Loucy (cell line): ENCODE results near the gene TRIM29.

Experiments used
- H2AFZ ChIP-seq: fragments of 200-600 bp; sonication (generic); 2 replicates; pipeline ENCODE4 v1.6.0; 2016; ENCODE audit warnings: antibody characterized with exemption, mild to moderate bottlenecking, low read length, moderate library complexity
- H3F3A ChIP-seq: fragments of 200-600 bp; 2 replicates; pipeline ENCODE4 v1.6.0; 2016; ENCODE audit warnings: antibody characterized with exemption, low read depth, mild to moderate bottlenecking
- H3K27me3 ChIP-seq: fragments of 200-600 bp; sonication (generic); 2 replicates; pipeline ENCODE4 v1.6.1; 2014; ENCODE audit warnings: low read length, mild to moderate bottlenecking; ENCODE audit not compliant: insufficient read depth, poor library complexity, severe bottlenecking
- H3K36me3 ChIP-seq: fragments of 200-600 bp; sonication (generic); 2 replicates; pipeline ENCODE4 v1.6.1; 2016; ENCODE audit warnings: low read length; ENCODE audit not compliant: insufficient read depth
- H3K4me1 ChIP-seq: fragments of 200-600 bp; sonication (generic); 2 replicates; pipeline ENCODE4 v1.5.1; 2014; ENCODE audit warnings: low read length, mild to moderate bottlenecking; ENCODE audit not compliant: insufficient read depth, poor library complexity, severe bottlenecking
- H3K4me2 ChIP-seq: fragments of 200-600 bp; sonication (generic); 2 replicates; pipeline ENCODE4 v1.6.0; 2014; ENCODE audit warnings: antibody characterized with exemption, low read length, low read depth, mild to moderate bottlenecking; ENCODE audit not compliant: poor library complexity, severe bottlenecking
- H3K4me3 ChIP-seq: fragments of 200-600 bp; sonication (generic); 2 replicates; pipeline ENCODE4 v1.5.1; 2014; ENCODE audit warnings: low read length, mild to moderate bottlenecking, mixed read lengths; ENCODE audit not compliant: poor library complexity, severe bottlenecking
- H3K79me2 ChIP-seq: fragments of 200-600 bp; sonication (generic); 2 replicates; pipeline ENCODE4 v1.6.1; 2014; ENCODE audit warnings: low read length; ENCODE audit not compliant: insufficient read depth
- H3K9ac ChIP-seq: fragments of 200-600 bp; sonication (generic); 2 replicates; pipeline ENCODE4 v1.6.0; 2014; ENCODE audit warnings: mild to moderate bottlenecking, low read depth, low read length, moderate library complexity; ENCODE audit not compliant: poor library complexity, severe bottlenecking
- H3K9me2 ChIP-seq: fragments of 200-600 bp; sonication (generic); replicated peaks from 2 replicates; pipeline ENCODE4 v1.6.1; 2016; ENCODE audit warnings: low read depth, low read length, mixed read lengths
- H3K9me3 ChIP-seq: fragments of 200-600 bp; sonication (generic); 2 replicates; pipeline ENCODE4 v1.6.1; 2014; ENCODE audit warnings: mild to moderate bottlenecking, antibody characterized with exemption, low read length, low read depth; ENCODE audit not compliant: insufficient read depth
- H4K20me1 ChIP-seq: fragments of 200-600 bp; sonication (generic); 2 replicates; pipeline ENCODE4 v1.6.0; 2014; ENCODE audit warnings: antibody characterized with exemption, low read length, mild to moderate bottlenecking; ENCODE audit not compliant: insufficient read depth, poor library complexity, severe bottlenecking
- EZH2phosphoT487 ChIP-seq: fragments of 200-600 bp; IDR thresholded peaks from 2 replicates; pipeline ENCODE4 v1.6.1; 2018; ENCODE audit warnings: antibody characterized with exemption, mild to moderate bottlenecking, moderate library complexity, borderline replicate concordance
- TF ChIP-seq, protein P1 (sequence below): fragments of 200-600 bp; sonication (generic); conservative IDR thresholded peaks from 2 replicates; pipeline ENCODE4 v1.5.1; 2014; ENCODE audit warnings: mild to moderate bottlenecking, antibody characterized with exemption, low read length

Gene TRIM29

DNA sequence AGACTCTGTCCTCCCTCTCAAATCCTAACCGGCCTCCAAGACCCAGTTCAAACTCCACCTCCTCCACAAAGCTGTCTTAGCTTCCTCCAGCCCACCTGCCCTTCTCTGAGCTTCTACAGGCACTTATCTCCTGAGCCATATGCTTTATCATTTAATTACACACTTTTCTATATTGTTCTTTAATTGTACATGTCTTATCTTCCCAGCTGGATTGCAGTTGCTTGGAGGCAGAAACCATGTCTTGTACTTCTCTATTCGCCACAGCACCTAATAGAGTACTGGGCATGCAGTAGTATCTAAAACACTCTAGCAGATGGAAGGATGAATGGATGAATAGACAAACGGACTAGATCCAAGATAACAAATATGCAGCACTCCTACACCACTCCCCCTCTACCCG lies 11.3 kb downstream of the TRIM29 start:
- no peaks in the 10 kb centered on the region for H4K20me1 ChIP-seq
- no peaks in the 10 kb centered on the region for H3F3A ChIP-seq
- no peak overlapping the region for H3K4me2 ChIP-seq
- no peaks in the 10 kb centered on the region for H3K27me3 ChIP-seq
- TF ChIP-seq, protein P1, sequence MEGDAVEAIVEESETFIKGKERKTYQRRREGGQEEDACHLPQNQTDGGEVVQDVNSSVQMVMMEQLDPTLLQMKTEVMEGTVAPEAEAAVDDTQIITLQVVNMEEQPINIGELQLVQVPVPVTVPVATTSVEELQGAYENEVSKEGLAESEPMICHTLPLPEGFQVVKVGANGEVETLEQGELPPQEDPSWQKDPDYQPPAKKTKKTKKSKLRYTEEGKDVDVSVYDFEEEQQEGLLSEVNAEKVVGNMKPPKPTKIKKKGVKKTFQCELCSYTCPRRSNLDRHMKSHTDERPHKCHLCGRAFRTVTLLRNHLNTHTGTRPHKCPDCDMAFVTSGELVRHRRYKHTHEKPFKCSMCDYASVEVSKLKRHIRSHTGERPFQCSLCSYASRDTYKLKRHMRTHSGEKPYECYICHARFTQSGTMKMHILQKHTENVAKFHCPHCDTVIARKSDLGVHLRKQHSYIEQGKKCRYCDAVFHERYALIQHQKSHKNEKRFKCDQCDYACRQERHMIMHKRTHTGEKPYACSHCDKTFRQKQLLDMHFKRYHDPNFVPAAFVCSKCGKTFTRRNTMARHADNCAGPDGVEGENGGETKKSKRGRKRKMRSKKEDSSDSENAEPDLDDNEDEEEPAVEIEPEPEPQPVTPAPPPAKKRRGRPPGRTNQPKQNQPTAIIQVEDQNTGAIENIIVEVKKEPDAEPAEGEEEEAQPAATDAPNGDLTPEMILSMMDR = no peak
- no peak for TF ChIP-seq EZH2phosphoT487
- no peak overlapping the region for H2AFZ ChIP-seq
- H3K9me3 ChIP-seq = no peaks in the 10 kb centered on the region
- H3K4me3 ChIP-seq = no peak overlapping the region
- no peaks in the 10 kb centered on the region for H3K79me2 ChIP-seq
- no peaks in the 10 kb centered on the region for H3K9me2 ChIP-seq
- no peaks in the 10 kb centered on the region for H3K4me1 ChIP-seq
- H3K9ac ChIP-seq = no peak overlapping the region
- H3K36me3 ChIP-seq = no peaks in the 10 kb centered on the region

DNA sequence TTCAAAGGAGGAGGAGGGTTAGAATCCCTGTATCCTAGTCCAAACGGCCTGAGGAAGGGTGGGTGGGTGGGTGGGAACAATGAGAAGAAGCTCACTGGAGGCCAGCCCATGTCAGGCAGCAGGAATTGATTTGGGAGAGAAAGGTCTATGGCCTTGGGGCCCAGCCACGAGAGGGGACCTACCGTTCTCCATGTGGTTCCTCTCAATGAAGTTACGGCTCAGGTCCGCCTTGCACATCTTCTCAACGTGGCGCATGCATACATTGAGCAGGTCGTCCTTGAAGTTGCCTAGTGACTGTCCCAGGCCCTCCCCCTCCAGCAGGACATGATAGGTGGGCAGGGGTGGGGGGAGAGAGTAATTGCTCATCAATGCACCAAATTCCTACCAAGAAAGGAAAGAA lies 12.4 kb downstream of the TRIM29 start:
- Histone ChIP-seq H3K4me3 (no peak overlapping the region), H3K9me3 (no peaks in the 10 kb centered on the region), H3K4me1 (no peaks in the 10 kb centered on the region), H2AFZ (no peak overlapping the region), H3K79me2 (no peaks in the 10 kb centered on the region), H3F3A (no peaks in the 10 kb centered on the region), H4K20me1 (no peaks in the 10 kb centered on the region), H3K27me3 (no peaks in the 10 kb centered on the region), H3K4me2 (no peak overlapping the region), H3K36me3 (no peaks in the 10 kb centered on the region), H3K9me2 (no peaks in the 10 kb centered on the region), H3K9ac (no peak overlapping the region)
- no peak for TF ChIP-seq EZH2phosphoT487
- TF ChIP-seq, protein P1 = no peak

DNA sequence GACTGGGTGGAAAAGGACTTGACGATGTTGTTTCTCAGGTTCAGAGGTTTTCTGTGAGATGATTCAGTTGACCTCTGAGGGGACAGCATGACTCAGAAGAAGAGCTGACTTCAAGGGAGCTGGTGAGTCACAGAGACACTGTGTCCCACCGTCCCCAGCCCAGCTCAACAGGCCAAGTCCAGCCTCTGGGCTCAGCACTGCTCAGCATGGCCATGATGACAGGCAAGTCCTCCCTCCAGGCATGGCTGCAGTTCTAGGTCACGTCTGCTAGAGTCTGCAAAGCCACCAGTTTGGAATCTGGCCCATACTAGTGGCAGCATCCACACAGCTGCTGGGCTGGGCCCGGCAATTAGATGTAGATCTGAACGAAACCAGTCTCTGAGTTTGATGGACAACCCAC lies 12.9 kb downstream of the TRIM29 start:
- Histone ChIP-seq H3K9me3 (no peaks in the 10 kb centered on the region), H3K4me1 (no peaks in the 10 kb centered on the region), H3K9ac (no peak overlapping the region), H3K79me2 (no peaks in the 10 kb centered on the region), H3K4me2 (no peak overlapping the region), H3K36me3 (no peaks in the 10 kb centered on the region), H3K9me2 (no peaks in the 10 kb centered on the region), H3F3A (no peaks in the 10 kb centered on the region), H2AFZ (no peak overlapping the region), H3K27me3 (no peaks in the 10 kb centered on the region), H4K20me1 (no peaks in the 10 kb centered on the region), H3K4me3 (no peak overlapping the region)
- TF ChIP-seq, protein P1 = no peak
- no peak for TF ChIP-seq EZH2phosphoT487
